B cell (primary cell): ENCODE measurements around the gene NIP7.

Experiments
- EZH2 ChIP-seq: IDR thresholded peaks from 2 replicates; pipeline ENCODE4 v1.6.1; 2012; ENCODE audit warnings: borderline replicate concordance, low read depth, mild to moderate bottlenecking, moderate library complexity, low read length; ENCODE audit not compliant: insufficient read depth, poor library complexity, severe bottlenecking
- TF ChIP-seq, protein P1 (sequence below): fragments of 200-600 bp; IDR thresholded peaks from one replicate; pipeline ENCODE4 v1.8.0; 2022; ENCODE audit warnings: antibody characterized with exemption, mild to moderate bottlenecking

DNA sequence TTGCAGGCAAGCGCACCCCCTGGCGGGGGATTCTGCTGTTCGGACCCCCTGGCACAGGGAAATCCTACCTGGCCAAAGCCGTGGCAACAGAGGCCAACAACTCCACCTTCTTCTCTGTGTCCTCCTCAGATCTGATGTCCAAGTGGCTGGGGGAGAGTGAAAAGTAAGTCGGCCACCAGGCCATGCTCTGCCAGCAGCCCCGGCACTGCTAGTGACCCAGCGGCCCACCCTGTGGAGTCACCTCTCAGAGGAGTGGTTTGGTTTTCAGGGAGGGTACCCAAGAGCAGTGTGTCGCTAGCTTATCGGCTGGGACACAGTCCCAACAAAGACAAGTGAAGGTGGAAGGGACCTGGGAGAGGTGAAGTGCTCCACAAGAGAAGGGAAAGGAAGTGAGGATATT is 20.2 kb upstream of the NIP7 start:
- TF ChIP-seq, protein P1, sequence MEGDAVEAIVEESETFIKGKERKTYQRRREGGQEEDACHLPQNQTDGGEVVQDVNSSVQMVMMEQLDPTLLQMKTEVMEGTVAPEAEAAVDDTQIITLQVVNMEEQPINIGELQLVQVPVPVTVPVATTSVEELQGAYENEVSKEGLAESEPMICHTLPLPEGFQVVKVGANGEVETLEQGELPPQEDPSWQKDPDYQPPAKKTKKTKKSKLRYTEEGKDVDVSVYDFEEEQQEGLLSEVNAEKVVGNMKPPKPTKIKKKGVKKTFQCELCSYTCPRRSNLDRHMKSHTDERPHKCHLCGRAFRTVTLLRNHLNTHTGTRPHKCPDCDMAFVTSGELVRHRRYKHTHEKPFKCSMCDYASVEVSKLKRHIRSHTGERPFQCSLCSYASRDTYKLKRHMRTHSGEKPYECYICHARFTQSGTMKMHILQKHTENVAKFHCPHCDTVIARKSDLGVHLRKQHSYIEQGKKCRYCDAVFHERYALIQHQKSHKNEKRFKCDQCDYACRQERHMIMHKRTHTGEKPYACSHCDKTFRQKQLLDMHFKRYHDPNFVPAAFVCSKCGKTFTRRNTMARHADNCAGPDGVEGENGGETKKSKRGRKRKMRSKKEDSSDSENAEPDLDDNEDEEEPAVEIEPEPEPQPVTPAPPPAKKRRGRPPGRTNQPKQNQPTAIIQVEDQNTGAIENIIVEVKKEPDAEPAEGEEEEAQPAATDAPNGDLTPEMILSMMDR = no peak
- no peak for TF ChIP-seq EZH2
